Activated naive CD4-positive, alpha-beta T cell treated with anti-CD3 and anti-CD28 coated beads for 36 hours (primary cell): ENCODE data around the gene DNTT. TPM values are rescaled to one million over a fixed set of nuclear protein-coding genes. Genes with fewer than 3 reads are reported as not detected.

Experiments used
- CTCF ChIA-PET: fragments of 350-600 bp; sonication (Branson Sonifier 250); formaldehyde crosslinking; loops from one replicate; lab custom pipeline; 2021; ENCODE audit warnings: antibody characterized with exemption; lab: Charles Lee
- DNase-seq: peaks from one replicate; pipeline ENCODE4 v3.0.0-alpha.2; 2020
- H3K27ac Mint-ChIP-seq: one replicate; pipeline ENCODE4 v1.8.0; 2021; ENCODE audit warnings: mild to moderate bottlenecking, mixed read lengths
- H3K27me3 Mint-ChIP-seq: one replicate; pipeline ENCODE4 v1.8.0; 2021; ENCODE audit warnings: low read depth, mixed read lengths
- H3K36me3 Mint-ChIP-seq: one replicate; pipeline ENCODE4 v1.8.0; 2021; ENCODE audit warnings: low read depth, mixed read lengths
- H3K4me1 Mint-ChIP-seq: one replicate; pipeline ENCODE4 v1.8.0; 2021; ENCODE audit warnings: low read depth, mixed read lengths
- H3K4me3 Mint-ChIP-seq: one replicate; pipeline ENCODE4 v1.8.0; 2021; ENCODE audit warnings: mild to moderate bottlenecking, moderate library complexity, mixed read lengths
- H3K9me3 Mint-ChIP-seq: one replicate; pipeline ENCODE4 v1.8.0; 2021; ENCODE audit warnings: mixed read lengths
- intact Hi-C: fragments of 100-400 bp; cut with micrococcal nuclease; formaldehyde crosslinking; loops from one replicate; pipeline ENCODE4 v1.15.1; 2023
- total RNA-seq, 2 experiments: library from RNA; stranded (reverse); gene quantifications; one replicate each; pipeline ENCODE4 v1.2.3, GENCODE V29; 2021

Gene DNTT
- total RNA-seq = under 1 TPM in 1 of 2 experiments, not detected in 1; 0.10 TPM

GRCh38 chr10:96304230-96304629 is at the start of gene DNTT:
Gene DNTT (plus strand): TSS chr10:96304434. CDS start chr10:96304498, 64 bp downstream.
- Mint-ChIP-seq H3K4me1 (peaks cover 36% of the 10 kb centered on the region), H3K27ac (no peak within 1 kb of the TSS), H3K4me3 (no peak within 1 kb of the TSS), H3K36me3 (no peaks in the 10 kb centered on the region), H3K9me3 (no peaks in the 10 kb centered on the region), H3K27me3 (peaks cover 7% of the 10 kb centered on the region)
- DNase-seq = no peak
- intact Hi-C loops = no loop called here
- CTCF ChIA-PET = interaction anchor here (1.0 to 1.9 kb wide), 3 partner anchors 14 to 75 kb away, joined by 3 to 5 read pairs (median 4); no protein-coding TSS in a partner anchor

- Mint-ChIP-seq H3K36me3 (no peaks in the 10 kb centered on the region), H3K9me3 (no peaks in the 10 kb centered on the region), H3K27ac (no peak overlapping the region), H3K4me3 (no peak overlapping the region), H3K4me1 (no peaks in the 10 kb centered on the region), H3K27me3 (no peaks in the 10 kb centered on the region)
- DNase-seq = no peak
- CTCF ChIA-PET = interaction anchor here (1.6 kb wide), 1 partner anchor 25 kb away, joined by 12 read pairs; no protein-coding TSS in a partner anchor
- intact Hi-C loops = no loop called here
These were observed 49.3 kb upstream of the DNTT start for GRCh38 chr10:96254976-96255375.

GRCh38 chr10:96255549-96256333 is 48.5 kb upstream of the DNTT start:
- H3K9me3 Mint-ChIP-seq = no peaks in the 10 kb centered on the region
- intact Hi-C loops = no loop called here
- no peaks in the 10 kb centered on the region for H3K4me1 Mint-ChIP-seq
- no peak overlapping the region for H3K27ac Mint-ChIP-seq
- CTCF ChIA-PET = interaction anchor here (1.6 kb wide), 1 partner anchor 26 kb away, joined by 12 read pairs; no protein-coding TSS in a partner anchor
- no peak overlapping the region for H3K4me3 Mint-ChIP-seq
- no peaks in the 10 kb centered on the region for H3K27me3 Mint-ChIP-seq
- no peak for DNase-seq
- no peaks in the 10 kb centered on the region for H3K36me3 Mint-ChIP-seq

- Mint-ChIP-seq H3K27ac (no peak overlapping the region), H3K4me3 (no peak overlapping the region), H3K36me3 (no peaks in the 10 kb centered on the region), H3K9me3 (no peaks in the 10 kb centered on the region), H3K27me3 (no peaks in the 10 kb centered on the region), H3K4me1 (no peaks in the 10 kb centered on the region)
- DNase-seq = no peak
- CTCF ChIA-PET = interaction anchor here (1.4 kb wide), 1 partner anchor 28 kb away, joined by 3 read pairs; no protein-coding TSS in a partner anchor
- intact Hi-C loops = no loop called here
These were observed 46.3 kb upstream of the DNTT start for GRCh38 chr10:96257944-96258343.

GRCh38 chr10:96259150-96259549 is 45.1 kb upstream of the DNTT start:
- Mint-ChIP-seq H3K36me3 (no peaks in the 10 kb centered on the region), H3K27me3 (no peaks in the 10 kb centered on the region), H3K4me1 (no peaks in the 10 kb centered on the region), H3K4me3 (no peak overlapping the region), H3K27ac (no peak overlapping the region), H3K9me3 (no peaks in the 10 kb centered on the region)
- DNase-seq = no peak
- CTCF ChIA-PET = interaction anchor here (1.4 kb wide), 1 partner anchor 30 kb away, joined by 3 read pairs; no protein-coding TSS in a partner anchor
- intact Hi-C loops = no loop called here

GRCh38 chr10:96260014-96260413 is 44.2 kb upstream of the DNTT start:
- CTCF ChIA-PET = no interaction called here
- H3K27ac Mint-ChIP-seq = no peak overlapping the region
- no peaks in the 10 kb centered on the region for H3K27me3 Mint-ChIP-seq
- no peaks in the 10 kb centered on the region for H3K36me3 Mint-ChIP-seq
- DNase-seq = no peak
- intact Hi-C loops = no loop called here
- no peak overlapping the region for H3K4me3 Mint-ChIP-seq
- no peaks in the 10 kb centered on the region for H3K4me1 Mint-ChIP-seq
- H3K9me3 Mint-ChIP-seq = no peaks in the 10 kb centered on the region

- CTCF ChIA-PET = interaction anchor here (1.7 kb wide), 1 partner anchor 31 kb away, joined by 5 read pairs; no protein-coding TSS in a partner anchor
- no peaks in the 10 kb centered on the region for H3K36me3 Mint-ChIP-seq
- DNase-seq = no peak
- H3K4me3 Mint-ChIP-seq = no peak overlapping the region
- intact Hi-C loops = no loop called here
- peaks cover 5% of the 10 kb centered on the region for H3K27me3 Mint-ChIP-seq
- H3K9me3 Mint-ChIP-seq = no peaks in the 10 kb centered on the region
- H3K4me1 Mint-ChIP-seq = no peaks in the 10 kb centered on the region
- H3K27ac Mint-ChIP-seq = no peak overlapping the region
These were observed 43.1 kb upstream of the DNTT start for GRCh38 chr10:96261132-96261531.

- no peaks in the 10 kb centered on the region for H3K9me3 Mint-ChIP-seq
- no peaks in the 10 kb centered on the region for H3K4me1 Mint-ChIP-seq
- peaks cover 5% of the 10 kb centered on the region for H3K27me3 Mint-ChIP-seq
- intact Hi-C loops = no loop called here
- CTCF ChIA-PET = interaction anchor here (1.0 to 1.7 kb wide), 2 partner anchors 28 to 32 kb away, joined by 4 to 5 read pairs; no protein-coding TSS in a partner anchor
- no peak overlapping the region for H3K27ac Mint-ChIP-seq
- H3K36me3 Mint-ChIP-seq = no peaks in the 10 kb centered on the region
- no peak for DNase-seq
- H3K4me3 Mint-ChIP-seq = no peak overlapping the region
These were observed 42.3 kb upstream of the DNTT start for GRCh38 chr10:96261930-96262329.

- Mint-ChIP-seq H3K27me3 (peaks cover 5% of the 10 kb centered on the region), H3K4me3 (no peak overlapping the region), H3K36me3 (no peaks in the 10 kb centered on the region), H3K27ac (no peak overlapping the region), H3K9me3 (no peaks in the 10 kb centered on the region), H3K4me1 (no peaks in the 10 kb centered on the region)
- no peak for DNase-seq
- intact Hi-C loops = no loop called here
- CTCF ChIA-PET = no interaction called here
These were observed 41.1 kb upstream of the DNTT start for GRCh38 chr10:96263176-96263575.

- no peaks in the 10 kb centered on the region for H3K36me3 Mint-ChIP-seq
- no peak overlapping the region for H3K4me3 Mint-ChIP-seq
- CTCF ChIA-PET = no interaction called here
- H3K27ac Mint-ChIP-seq = no peak overlapping the region
- H3K4me1 Mint-ChIP-seq = no peaks in the 10 kb centered on the region
- intact Hi-C loops = no loop called here
- no peaks in the 10 kb centered on the region for H3K9me3 Mint-ChIP-seq
- H3K27me3 Mint-ChIP-seq = peaks cover 5% of the 10 kb centered on the region
- no peak for DNase-seq
These were observed 40.6 kb upstream of the DNTT start for GRCh38 chr10:96263669-96264068.

- Mint-ChIP-seq H3K4me3 (no peak overlapping the region), H3K27ac (no peak overlapping the region), H3K27me3 (peaks cover 6% of the 10 kb centered on the region), H3K9me3 (no peaks in the 10 kb centered on the region), H3K36me3 (no peaks in the 10 kb centered on the region), H3K4me1 (no peaks in the 10 kb centered on the region)
- DNase-seq = no peak
- CTCF ChIA-PET = interaction anchor here (0.9 to 1.4 kb wide), 2 partner anchors 35 to 70 kb away, joined by 3 to 5 read pairs; no protein-coding TSS in a partner anchor
- intact Hi-C loops = no loop called here
These were observed 39.3 kb upstream of the DNTT start for GRCh38 chr10:96264938-96265337.

- Mint-ChIP-seq H3K27me3 (peaks cover 6% of the 10 kb centered on the region), H3K9me3 (no peaks in the 10 kb centered on the region), H3K27ac (no peak overlapping the region), H3K4me3 (no peak overlapping the region), H3K36me3 (no peaks in the 10 kb centered on the region), H3K4me1 (no peaks in the 10 kb centered on the region)
- no peak for DNase-seq
- intact Hi-C loops = no loop called here
- CTCF ChIA-PET = interaction anchor here (1.4 to 1.7 kb wide), 2 partner anchors 36 to 37 kb away, joined by 5 to 10 read pairs; no protein-coding TSS in a partner anchor
These were observed 38.0 kb upstream of the DNTT start for GRCh38 chr10:96266118-96266770.
